Gastrocnemius medialis (tissue), 4 donors: ENCODE results near the gene ASTN2.

ENCODE experiments used
- CTCF ChIP-seq, 5 experiments: fragments of 450-650 bp in 3 of 5; fragments of 200-600 bp in 2 of 5; sonication (generic) in 2 of 5; IDR thresholded peaks in 4 of 5; conservative IDR thresholded peaks in 1 of 5; 1 replicate in 4 of 5; 2 replicates in 1 of 5; pipeline ENCODE4 v1.5.1; 2016 to 2019; ENCODE audit warnings: antibody characterized with exemption in 5 of 5, mild to moderate bottlenecking in 3 of 5, moderate library complexity in 3 of 5
- POLR2A ChIP-seq, 2 donors: fragments of 450-650 bp; IDR thresholded peaks; one replicate each; pipeline ENCODE4 v1.6.1; 2017; ENCODE audit warnings: antibody characterized with exemption in 2 of 2, mild to moderate bottlenecking in 2 of 2, moderate library complexity in 2 of 2

GRCh38 chr9:116777116-116777515 is 637.7 kb downstream of the ASTN2 start:
- TF ChIP-seq POLR2A (IDR thresholded peaks at IDR 0.05) (no peak), CTCF (IDR thresholded peaks at IDR 0.05 in 4 of 5, conservative IDR thresholded peaks at IDR 0.05 in 1 of 5) (no peak)
